ENCODE data around the gene KCNJ2. TPM values are rescaled to one million over a fixed set of nuclear protein-coding genes. Genes with fewer than 3 reads are reported as not detected.

The KCNJ2 gene
- total and polyA plus RNA-seq, 4 donors = 0.47 to 2.7 (median 1.4) TPM

- 73% methylated on average over 2 of the region's 2 CpGs for WGBS
- Histone ChIP-seq H3K9ac (ENCODE audit: low read depth in 1 of 2, low read length in 2 of 2) (no peak overlapping the region), H3K27ac (ENCODE audit: low read depth in 1 of 2, low read length in 2 of 2) (no peak overlapping the region), H3K4me1 (ENCODE audit: control insufficient read depth in 4 of 4, insufficient read depth in 4 of 4, low read length in 3 of 4) (peaks cover 5 to 16% (median 8%) of the 10 kb centered on the region in 4 donors), H3K9me3 (ENCODE audit: control insufficient read depth in 4 of 4, low read length in 3 of 4) (no peaks in the 10 kb centered on the region), H3K36me3 (ENCODE audit: control insufficient read depth in 4 of 4, insufficient read depth in 3 of 4, low read depth in 1 of 4, low read length in 3 of 4) (no peaks in the 10 kb centered on the region), H3K27me3 (ENCODE audit: control insufficient read depth in 4 of 4, insufficient read depth in 4 of 4, low read length in 3 of 4) (peaks cover 0 to 5% (median 1%) of the 10 kb centered on the region in 4 donors), H3K4me3 (ENCODE audit: low read depth in 1 of 3, low read length in 3 of 3) (no peak overlapping the region)
- TF ChIP-seq ATF3 (IDR thresholded peaks at IDR 0.05) (no peak), FOXA2 (IDR thresholded peaks at IDR 0.05) (no peak), HNF4A (conservative IDR thresholded peaks at IDR 0.05) (no peak), NR2F2 (IDR thresholded peaks at IDR 0.05) (no peak), RXRA (IDR thresholded peaks at IDR 0.05) (no peak), REST (IDR thresholded peaks at IDR 0.05) (no peak), CTCF (IDR thresholded peaks at IDR 0.05; ENCODE audit: low read depth, low read length, missing input control) (no peak), TAF1 (conservative IDR thresholded peaks at IDR 0.05) (no peak), SP1 (IDR thresholded peaks at IDR 0.05) (no peak), JUND (IDR thresholded peaks at IDR 0.05) (no peak), GABPA (IDR thresholded peaks at IDR 0.05 in 1 of 2, conservative IDR thresholded peaks at IDR 0.05 in 1 of 2) (no peak), MAX (IDR thresholded peaks at IDR 0.05) (no peak), ZBTB33 (IDR thresholded peaks at IDR 0.05) (no peak), YY1 (IDR thresholded peaks at IDR 0.05) (no peak), RAD21 (IDR thresholded peaks at IDR 0.05) (no peak), FOXA1 (IDR thresholded peaks at IDR 0.05) (no peak), HNF4G (IDR thresholded peaks at IDR 0.05) (no peak), EGR1 (IDR thresholded peaks at IDR 0.05; ENCODE audit: low read depth in 2 of 2) (no peak)
- no peak for DNase-seq (ENCODE audit: low spot score)
Measured at GRCh38 chr17:70165383-70165782, 3.9 kb upstream of the KCNJ2 start.
